Tibial artery (tissue), 4 donors: ENCODE measurements around the gene INSYN2B.

Experiments used
- DNase-seq, 2 donors: peaks; one replicate each; pipeline ENCODE4 v3.0.0-alpha.2; 2019
- H3K27ac ChIP-seq, 2 donors: fragments of 200-600 bp; sonication (generic) in 1 of 2; 1 replicate in 1 of 2; 2 replicates in 1 of 2; pipeline ENCODE4 v1.5.1; 2018 to 2019; ENCODE audit warnings: mild to moderate bottlenecking in 1 of 2
- H3K27me3 ChIP-seq, 2 donors: fragments of 200-600 bp; sonication (generic) in 1 of 2; one replicate each; pipeline versions ENCODE4 v1.5.1 to v1.6.0; 2016 to 2019
- H3K36me3 ChIP-seq, 3 donors: fragments of 200-600 bp; sonication (generic) in 2 of 3; one replicate each; pipeline ENCODE4 v1.5.1; 2016 to 2019; ENCODE audit warnings: mild to moderate bottlenecking in 2 of 3
- H3K4me1 ChIP-seq, 4 donors: fragments of 200-600 bp; sonication (generic) in 2 of 4; 1 replicate in 3 of 4; 2 replicates in 1 of 4; pipeline ENCODE4 v1.5.1; 2016 to 2019
- H3K4me3 ChIP-seq, 2 donors: fragments of 200-600 bp; sonication (generic) in 1 of 2; 1 replicate in 1 of 2; 2 replicates in 1 of 2; pipeline ENCODE4 v1.5.1; 2018 to 2019; ENCODE audit warnings: mild to moderate bottlenecking in 2 of 2
- H3K9me3 ChIP-seq, 3 donors: fragments of 200-600 bp; sonication (generic) in 1 of 3; one replicate each; pipeline ENCODE4 v1.5.1; 2016 to 2019
- intact Hi-C: fragments of 100-400 bp; cut with DNase I; formaldehyde crosslinking; loops from one replicate; pipeline ENCODE4 v1.15.0; 2023; ENCODE audit warnings: low total_unique reads
- TF ChIP-seq, protein P1 (sequence below), 2 experiments: fragments of 200-600 bp in 1 of 2; fragments of 450-650 bp in 1 of 2; IDR thresholded peaks; one replicate each; pipeline ENCODE4 v1.5.1; 2017 to 2019; ENCODE audit warnings: antibody characterized with exemption in 2 of 2, mild to moderate bottlenecking in 1 of 2, moderate library complexity in 1 of 2

The INSYN2B gene

DNA sequence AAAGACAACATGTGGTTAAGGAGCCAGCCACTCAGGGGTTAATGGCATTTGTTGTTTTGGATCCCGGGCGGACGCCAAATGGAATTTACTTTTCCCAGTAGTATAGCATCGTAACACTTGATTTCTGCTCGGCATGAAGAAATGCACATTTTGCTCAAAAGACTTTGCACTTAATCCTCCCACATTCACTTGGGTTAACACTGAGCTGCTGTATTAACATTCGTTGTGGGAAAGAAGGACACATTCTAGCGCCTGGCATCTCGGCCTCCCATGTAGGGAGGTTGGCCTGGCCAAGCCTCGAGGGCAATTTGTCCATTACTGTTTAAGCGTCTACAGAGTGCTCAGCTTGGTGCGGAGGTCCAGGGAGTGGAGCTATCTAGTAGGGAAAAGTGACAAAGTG lies 32.3 kb upstream of the INSYN2B start:
- Histone ChIP-seq H3K4me1 (no peaks in the 10 kb centered on the region), H3K27me3 (peaks cover 0 to 10% of the 10 kb centered on the region in 2 donors), H3K4me3 (no peak overlapping the region), H3K36me3 (no peaks in the 10 kb centered on the region), H3K9me3 (no peaks in the 10 kb centered on the region), H3K27ac (no peak overlapping the region)
- no peak for DNase-seq
- TF ChIP-seq, protein P1, sequence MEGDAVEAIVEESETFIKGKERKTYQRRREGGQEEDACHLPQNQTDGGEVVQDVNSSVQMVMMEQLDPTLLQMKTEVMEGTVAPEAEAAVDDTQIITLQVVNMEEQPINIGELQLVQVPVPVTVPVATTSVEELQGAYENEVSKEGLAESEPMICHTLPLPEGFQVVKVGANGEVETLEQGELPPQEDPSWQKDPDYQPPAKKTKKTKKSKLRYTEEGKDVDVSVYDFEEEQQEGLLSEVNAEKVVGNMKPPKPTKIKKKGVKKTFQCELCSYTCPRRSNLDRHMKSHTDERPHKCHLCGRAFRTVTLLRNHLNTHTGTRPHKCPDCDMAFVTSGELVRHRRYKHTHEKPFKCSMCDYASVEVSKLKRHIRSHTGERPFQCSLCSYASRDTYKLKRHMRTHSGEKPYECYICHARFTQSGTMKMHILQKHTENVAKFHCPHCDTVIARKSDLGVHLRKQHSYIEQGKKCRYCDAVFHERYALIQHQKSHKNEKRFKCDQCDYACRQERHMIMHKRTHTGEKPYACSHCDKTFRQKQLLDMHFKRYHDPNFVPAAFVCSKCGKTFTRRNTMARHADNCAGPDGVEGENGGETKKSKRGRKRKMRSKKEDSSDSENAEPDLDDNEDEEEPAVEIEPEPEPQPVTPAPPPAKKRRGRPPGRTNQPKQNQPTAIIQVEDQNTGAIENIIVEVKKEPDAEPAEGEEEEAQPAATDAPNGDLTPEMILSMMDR (IDR thresholded peaks at IDR 0.05) = no peak
- intact Hi-C loops = no loop called here

DNA sequence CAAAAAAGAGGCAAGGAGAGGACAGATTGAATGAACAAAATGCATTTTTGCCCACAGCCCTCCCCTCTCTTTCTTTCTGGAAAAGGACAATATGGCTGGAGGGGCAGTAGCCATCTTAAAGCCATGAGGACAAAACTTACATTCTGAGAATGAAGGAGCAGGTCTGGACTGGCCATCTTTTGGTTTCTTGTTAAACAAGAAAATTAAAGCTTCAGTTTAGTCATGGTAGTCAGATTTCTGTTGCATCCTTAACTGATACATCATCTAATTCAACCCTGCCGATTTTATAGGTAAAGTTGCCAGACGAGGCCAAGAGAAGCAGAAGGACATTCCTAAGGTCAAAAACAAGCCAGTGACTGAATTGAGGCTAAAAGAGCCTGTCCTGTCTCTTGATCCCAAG lies 31.5 kb upstream of the INSYN2B start:
- Histone ChIP-seq H3K36me3 (no peaks in the 10 kb centered on the region), H3K27ac (no peak overlapping the region), H3K4me3 (no peak overlapping the region), H3K9me3 (no peaks in the 10 kb centered on the region), H3K27me3 (peaks cover 0 to 10% of the 10 kb centered on the region in 2 donors), H3K4me1 (no peaks in the 10 kb centered on the region)
- TF ChIP-seq, protein P1 (IDR thresholded peaks at IDR 0.05) = no peak
- no peak for DNase-seq
- intact Hi-C loops = no loop called here

DNA sequence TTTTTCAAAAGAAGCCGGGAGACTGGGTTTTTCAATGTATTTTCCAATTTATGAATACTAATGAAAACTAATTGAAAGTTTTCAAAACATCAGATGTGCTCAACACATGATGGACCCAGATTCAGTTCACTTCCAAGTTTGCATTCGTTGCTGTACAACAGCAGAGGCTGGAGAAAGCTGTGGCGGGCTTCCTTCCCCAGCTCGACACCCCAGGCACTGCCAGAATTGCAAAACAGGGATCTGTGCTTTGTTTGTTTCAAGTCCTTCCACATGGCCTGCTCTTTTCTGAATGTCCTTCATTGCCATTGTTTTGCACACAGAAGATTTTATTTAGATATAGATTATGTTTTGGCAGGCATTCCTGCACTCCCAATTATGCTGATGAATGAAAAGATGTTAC lies 30.3 kb upstream of the INSYN2B start:
- TF ChIP-seq, protein P1 (IDR thresholded peaks at IDR 0.05) = no peak
- Histone ChIP-seq H3K4me1 (no peaks in the 10 kb centered on the region), H3K9me3 (no peaks in the 10 kb centered on the region), H3K27ac (no peak overlapping the region), H3K4me3 (no peak overlapping the region), H3K36me3 (no peaks in the 10 kb centered on the region), H3K27me3 (peaks cover 0 to 10% of the 10 kb centered on the region in 2 donors)
- intact Hi-C loops = no loop called here
- DNase-seq = no peak

DNA sequence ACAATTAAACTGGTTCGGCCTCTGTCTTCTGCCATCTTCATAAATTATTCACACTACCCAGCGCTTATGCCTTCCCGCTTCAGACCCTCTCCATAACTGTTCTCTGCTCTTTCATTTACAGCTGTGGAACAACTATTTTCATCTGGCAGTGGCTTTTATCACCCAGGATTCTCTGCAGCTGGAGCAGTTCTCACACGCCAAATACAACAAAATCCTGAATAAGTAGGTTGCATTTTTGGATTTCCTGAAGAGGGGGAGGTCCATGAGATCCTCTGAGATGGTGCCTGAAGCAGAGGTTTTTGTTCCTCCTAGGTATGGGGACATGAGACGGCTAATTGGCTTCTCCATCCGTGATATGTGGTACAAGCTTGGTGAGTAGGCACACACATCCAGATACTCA lies 28.1 kb upstream of the INSYN2B start:
- DNase-seq = no peak
- Histone ChIP-seq H3K9me3 (no peaks in the 10 kb centered on the region), H3K4me1 (no peaks in the 10 kb centered on the region), H3K4me3 (no peak overlapping the region), H3K27me3 (peaks cover 0 to 10% of the 10 kb centered on the region in 2 donors), H3K36me3 (no peaks in the 10 kb centered on the region), H3K27ac (no peak overlapping the region)
- intact Hi-C loops = no loop called here
- TF ChIP-seq, protein P1 (IDR thresholded peaks at IDR 0.05) = no peak

DNA sequence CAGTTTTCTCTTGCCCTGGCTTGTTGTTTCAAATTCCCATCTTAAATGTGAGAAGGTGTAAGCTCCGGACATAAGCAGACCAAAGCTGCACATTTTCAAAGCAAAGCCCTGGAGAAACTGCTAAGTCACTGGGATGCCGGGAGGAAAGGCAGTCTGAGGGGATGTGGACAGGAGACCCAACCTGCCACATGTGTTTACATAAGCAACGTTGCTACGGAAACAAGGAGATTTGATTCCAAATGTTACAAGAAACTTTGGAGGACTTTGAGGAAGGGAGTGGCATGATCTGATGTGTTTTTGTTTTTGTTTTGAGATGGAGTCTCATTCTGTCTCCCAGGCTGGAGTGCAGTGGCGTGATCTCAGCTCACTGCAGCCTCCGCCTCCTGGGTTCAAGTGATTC lies 25.7 kb upstream of the INSYN2B start:
- DNase-seq = no peak
- intact Hi-C loops = no loop called here
- H3K36me3 ChIP-seq = no peaks in the 10 kb centered on the region

More for the DNA sequence above, 25.7 kb upstream of the INSYN2B start:
- H3K4me1 ChIP-seq = no peaks in the 10 kb centered on the region
- no peak overlapping the region for H3K4me3 ChIP-seq
- TF ChIP-seq, protein P1 (IDR thresholded peaks at IDR 0.05) = no peak
- H3K27me3 ChIP-seq = peaks cover 0 to 6% of the 10 kb centered on the region in 2 donors
- no peaks in the 10 kb centered on the region for H3K9me3 ChIP-seq
- H3K27ac ChIP-seq = no peak overlapping the region
